Measurements from ENCODE around the gene CLTRN. TPM values are rescaled to one million over a fixed set of nuclear protein-coding genes. Genes with fewer than 3 reads are reported as not detected.

Gene CLTRN
- total and polyA plus RNA-seq, 2 of the 8 experiments (the other 6 are each of a cell fraction or from before 2014, with no cell fraction given), result 1.2 to 1.3 TPM

GRCh38 chrX:15600745-15601144, 63.9 kb downstream of the CLTRN start, which contains the start of gene ACE2 (continued):
- TF ChIP-seq CHD7 (IDR thresholded peaks at IDR 0.05; ENCODE audit: insufficient replicate concordance, low read length) (no peak), SUZ12 (IDR thresholded peaks at IDR 0.05; ENCODE audit: low read length) (no peak), EP300 (IDR thresholded peaks at IDR 0.05; ENCODE audit: borderline replicate concordance in 1 of 2, low read depth in 2 of 2, low read length in 2 of 2) (no peak), SP2 (IDR thresholded peaks at IDR 0.05; ENCODE audit: low read length) (no peak), ATF2 (IDR thresholded peaks at IDR 0.05; ENCODE audit: low read length) (no peak)
